ENCODE measurements around the gene RPA3.

- TF ChIP-seq CTCF (IDR thresholded peaks at IDR 0.05) (no peak), POLR2AphosphoS5 (IDR thresholded peaks at IDR 0.05) (no peak), POLR2A (IDR thresholded peaks at IDR 0.05) (no peak)
Observed at GRCh38 chr7:7706101-7706511, 12.3 kb downstream of the RPA3 start.

All from gastroesophageal sphincter (tissue), 3 donors.